Hepatocyte (in vitro differentiated cells): ENCODE results near the gene SPATA24.

Source experiments
- EZH2 ChIP-seq: fragments of 200-600 bp; sonication (generic); IDR thresholded peaks from 2 replicates; pipeline ENCODE4 v1.6.1; 2016; ENCODE audit warnings: antibody characterized with exemption, mild to moderate bottlenecking, borderline replicate concordance
- EZH2phosphoT487 ChIP-seq: fragments of 200-600 bp; sonication (generic); IDR thresholded peaks from one replicate; pipeline ENCODE4 v1.6.1; 2018; ENCODE audit warnings: antibody characterized with exemption, mild to moderate bottlenecking, low read depth, moderate library complexity; ENCODE audit not compliant: unreplicated experiment, severe bottlenecking
- TF ChIP-seq, protein P1 (sequence below): fragments of 200-600 bp; sonication (generic); IDR thresholded peaks from 2 replicates; pipeline ENCODE4 v1.5.1; 2016; ENCODE audit warnings: antibody characterized with exemption, mild to moderate bottlenecking; ENCODE audit not compliant: poor library complexity

DNA sequence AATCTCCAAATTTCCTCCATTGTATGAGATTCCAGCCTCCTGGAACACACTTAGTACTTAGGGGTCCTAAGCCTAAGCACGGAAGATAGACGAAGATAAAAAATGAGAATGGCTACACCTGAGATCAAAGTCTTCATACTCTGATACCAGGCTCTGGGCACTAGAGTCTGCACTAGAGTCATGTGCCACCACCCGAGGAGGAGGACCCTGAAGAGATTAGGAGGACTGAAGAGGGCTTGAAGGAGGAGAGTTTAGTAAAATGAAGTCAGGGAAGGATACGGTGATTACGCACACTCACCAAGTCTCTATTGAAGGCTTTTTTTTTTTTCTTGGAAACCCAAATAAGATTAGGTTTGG is 573 bp upstream of the SPATA24 start:
- TF ChIP-seq, protein P1, sequence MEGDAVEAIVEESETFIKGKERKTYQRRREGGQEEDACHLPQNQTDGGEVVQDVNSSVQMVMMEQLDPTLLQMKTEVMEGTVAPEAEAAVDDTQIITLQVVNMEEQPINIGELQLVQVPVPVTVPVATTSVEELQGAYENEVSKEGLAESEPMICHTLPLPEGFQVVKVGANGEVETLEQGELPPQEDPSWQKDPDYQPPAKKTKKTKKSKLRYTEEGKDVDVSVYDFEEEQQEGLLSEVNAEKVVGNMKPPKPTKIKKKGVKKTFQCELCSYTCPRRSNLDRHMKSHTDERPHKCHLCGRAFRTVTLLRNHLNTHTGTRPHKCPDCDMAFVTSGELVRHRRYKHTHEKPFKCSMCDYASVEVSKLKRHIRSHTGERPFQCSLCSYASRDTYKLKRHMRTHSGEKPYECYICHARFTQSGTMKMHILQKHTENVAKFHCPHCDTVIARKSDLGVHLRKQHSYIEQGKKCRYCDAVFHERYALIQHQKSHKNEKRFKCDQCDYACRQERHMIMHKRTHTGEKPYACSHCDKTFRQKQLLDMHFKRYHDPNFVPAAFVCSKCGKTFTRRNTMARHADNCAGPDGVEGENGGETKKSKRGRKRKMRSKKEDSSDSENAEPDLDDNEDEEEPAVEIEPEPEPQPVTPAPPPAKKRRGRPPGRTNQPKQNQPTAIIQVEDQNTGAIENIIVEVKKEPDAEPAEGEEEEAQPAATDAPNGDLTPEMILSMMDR = no peak
- TF ChIP-seq EZH2phosphoT487 = no peak
- TF ChIP-seq EZH2 = no peak
